Astrocyte of the spinal cord (primary cell): ENCODE data around the gene DSCAM.

Experiments used
- DNase-seq: peaks from one replicate; pipeline ENCODE4 v3.0.0; 2011; ENCODE audit warnings: low read depth, low spot score
- H3K4me3 ChIP-seq: 2 replicates; pipeline ENCODE4 v1.5.1; 2011; ENCODE audit warnings: low read depth, mild to moderate bottlenecking, low read length, moderate library complexity
- in situ Hi-C: cut with HindIII; loops from 2 replicates; pipeline ENCODE4 v1.10.0; 2017; ENCODE audit warnings: low sequenced_read_pairs
- TF ChIP-seq, protein P1 (sequence below): IDR thresholded peaks from 2 replicates; pipeline ENCODE4 v1.5.1; 2012; ENCODE audit warnings: low read depth, mild to moderate bottlenecking, low read length, inconsistent platforms

The DSCAM gene

DNA sequence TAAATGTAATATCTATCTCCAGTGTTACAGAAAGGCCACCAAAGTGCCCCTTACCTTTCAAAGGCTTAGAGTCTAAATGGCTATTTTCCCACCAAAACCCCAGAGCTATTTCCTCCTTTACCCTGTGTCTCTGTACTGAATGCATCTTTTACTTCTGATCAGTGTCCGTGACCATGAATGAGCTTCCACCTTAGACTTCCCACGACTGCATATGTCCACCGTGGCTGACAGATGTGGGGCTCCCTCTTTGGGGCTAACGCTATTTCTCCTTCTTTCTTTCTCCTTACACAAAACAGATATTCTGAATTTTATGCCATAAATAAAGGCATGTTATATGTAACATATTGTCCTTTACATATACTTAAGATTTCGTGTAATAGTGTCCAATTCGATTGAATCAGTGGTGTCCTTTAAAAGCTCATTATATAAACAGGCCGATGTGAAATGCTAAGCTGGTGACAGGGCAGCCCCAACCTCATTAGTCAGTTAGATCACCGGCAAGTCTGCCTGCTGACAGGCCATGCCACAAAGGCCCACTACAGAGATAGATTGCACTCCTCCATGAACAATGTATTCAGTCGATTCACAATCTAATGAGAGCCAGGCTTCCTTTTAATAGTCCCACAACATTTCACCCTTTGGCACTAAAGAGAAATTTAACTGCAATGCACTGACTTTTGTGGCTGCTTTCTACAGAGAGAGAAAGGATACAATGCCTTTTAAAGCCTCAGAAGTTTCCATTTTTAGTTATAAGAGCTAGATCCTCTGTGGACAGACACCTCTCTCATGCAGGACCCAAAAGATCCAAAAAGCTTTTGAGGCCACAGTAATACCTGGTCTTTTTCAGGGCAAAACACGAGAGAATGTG is 681.8 kb downstream of the DSCAM start:
- TF ChIP-seq, protein P1, sequence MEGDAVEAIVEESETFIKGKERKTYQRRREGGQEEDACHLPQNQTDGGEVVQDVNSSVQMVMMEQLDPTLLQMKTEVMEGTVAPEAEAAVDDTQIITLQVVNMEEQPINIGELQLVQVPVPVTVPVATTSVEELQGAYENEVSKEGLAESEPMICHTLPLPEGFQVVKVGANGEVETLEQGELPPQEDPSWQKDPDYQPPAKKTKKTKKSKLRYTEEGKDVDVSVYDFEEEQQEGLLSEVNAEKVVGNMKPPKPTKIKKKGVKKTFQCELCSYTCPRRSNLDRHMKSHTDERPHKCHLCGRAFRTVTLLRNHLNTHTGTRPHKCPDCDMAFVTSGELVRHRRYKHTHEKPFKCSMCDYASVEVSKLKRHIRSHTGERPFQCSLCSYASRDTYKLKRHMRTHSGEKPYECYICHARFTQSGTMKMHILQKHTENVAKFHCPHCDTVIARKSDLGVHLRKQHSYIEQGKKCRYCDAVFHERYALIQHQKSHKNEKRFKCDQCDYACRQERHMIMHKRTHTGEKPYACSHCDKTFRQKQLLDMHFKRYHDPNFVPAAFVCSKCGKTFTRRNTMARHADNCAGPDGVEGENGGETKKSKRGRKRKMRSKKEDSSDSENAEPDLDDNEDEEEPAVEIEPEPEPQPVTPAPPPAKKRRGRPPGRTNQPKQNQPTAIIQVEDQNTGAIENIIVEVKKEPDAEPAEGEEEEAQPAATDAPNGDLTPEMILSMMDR: no peak
- DNase-seq: peak; percentile 6
- H3K4me3 ChIP-seq: no peak overlapping the region
- in situ Hi-C loops: no loop called here

DNA sequence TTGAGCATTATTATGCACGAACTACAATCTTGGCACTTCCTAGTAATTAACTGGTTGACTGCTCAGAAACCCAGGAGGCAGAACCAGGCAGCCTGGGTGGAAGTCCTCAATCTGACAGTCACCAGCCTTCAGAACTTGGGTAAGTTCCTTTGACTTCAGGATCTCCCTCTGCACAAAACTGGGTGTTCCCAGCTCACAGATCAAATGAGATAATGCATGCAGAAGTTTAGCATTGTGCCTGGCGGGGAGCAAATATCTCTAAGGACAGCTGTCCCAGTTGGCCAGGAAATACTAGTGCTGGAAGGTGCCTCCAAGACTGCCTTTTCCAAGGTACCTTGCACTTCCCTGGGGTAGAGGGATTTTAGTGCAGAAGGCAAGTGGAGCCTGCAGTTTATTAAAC is 684.9 kb downstream of the DSCAM start:
- DNase-seq: no peak
- in situ Hi-C loops: no loop called here
- TF ChIP-seq, protein P1: no peak
- no peak overlapping the region for H3K4me3 ChIP-seq

DNA sequence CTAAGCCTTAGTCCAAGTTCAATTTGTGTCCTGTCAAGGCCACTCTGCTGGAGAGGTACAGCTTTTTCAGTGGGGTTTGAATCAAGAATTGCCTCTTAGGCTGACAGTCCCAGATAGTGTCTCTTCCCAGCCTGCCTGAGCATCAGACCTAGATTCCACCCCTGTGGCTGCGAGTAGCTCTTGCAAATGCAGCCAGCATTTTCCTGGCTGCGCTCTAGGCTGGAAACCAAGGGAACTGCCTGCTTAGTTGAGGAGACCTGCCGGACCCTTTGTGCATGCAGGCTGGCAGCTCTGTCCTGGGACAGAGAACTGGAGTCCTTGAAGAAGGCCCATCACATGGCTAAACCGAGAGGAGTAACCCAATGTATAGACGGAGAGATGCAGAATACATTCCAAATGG is 686.0 kb downstream of the DSCAM start:
- no peak overlapping the region for H3K4me3 ChIP-seq
- TF ChIP-seq, protein P1: no peak
- DNase-seq: no peak
- in situ Hi-C loops: no loop called here

DNA sequence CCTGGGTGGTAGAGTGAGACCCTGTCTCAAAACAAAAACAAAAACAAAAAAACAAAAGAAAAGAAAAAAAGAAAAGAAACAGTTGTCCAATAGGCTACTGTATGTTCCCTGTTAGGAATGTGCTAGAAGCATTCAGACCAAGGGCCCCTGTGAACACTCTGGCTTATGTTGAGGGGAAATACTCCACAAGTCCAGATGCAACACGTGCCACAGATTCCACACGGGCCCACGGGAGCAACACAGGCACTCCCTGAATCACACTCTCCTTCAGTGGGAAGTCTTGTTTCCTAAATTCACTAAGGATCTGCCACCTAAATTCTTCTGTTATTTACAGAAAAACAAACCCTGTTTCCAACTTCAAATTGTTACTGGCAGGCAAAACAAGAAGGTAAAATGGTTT is 688.6 kb downstream of the DSCAM start:
- TF ChIP-seq, protein P1: no peak
- no peak for DNase-seq
- in situ Hi-C loops: no loop called here
- H3K4me3 ChIP-seq: no peak overlapping the region

DNA sequence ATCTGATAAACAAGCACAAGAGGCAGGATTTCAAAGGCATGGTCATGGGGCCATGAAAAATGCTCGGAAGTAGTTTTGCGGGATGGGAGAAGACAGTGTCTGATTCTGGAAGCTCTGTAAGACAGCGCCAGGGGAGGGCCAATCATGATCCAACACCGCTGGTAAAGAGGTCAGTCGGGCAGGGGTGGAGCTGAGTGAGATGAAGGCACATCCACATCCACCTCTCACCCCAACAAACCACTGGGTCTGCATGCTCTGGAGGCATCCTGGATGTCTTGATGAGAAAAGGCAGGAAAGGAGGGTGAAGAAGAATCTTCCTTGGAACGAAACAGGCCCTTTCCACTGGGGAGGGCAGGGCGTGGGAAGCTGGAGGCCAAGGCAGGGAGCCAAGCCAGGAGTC is 691.4 kb downstream of the DSCAM start:
- TF ChIP-seq, protein P1: no peak
- H3K4me3 ChIP-seq: no peak overlapping the region
- no peak for DNase-seq
- in situ Hi-C loops: no loop called here

DNA sequence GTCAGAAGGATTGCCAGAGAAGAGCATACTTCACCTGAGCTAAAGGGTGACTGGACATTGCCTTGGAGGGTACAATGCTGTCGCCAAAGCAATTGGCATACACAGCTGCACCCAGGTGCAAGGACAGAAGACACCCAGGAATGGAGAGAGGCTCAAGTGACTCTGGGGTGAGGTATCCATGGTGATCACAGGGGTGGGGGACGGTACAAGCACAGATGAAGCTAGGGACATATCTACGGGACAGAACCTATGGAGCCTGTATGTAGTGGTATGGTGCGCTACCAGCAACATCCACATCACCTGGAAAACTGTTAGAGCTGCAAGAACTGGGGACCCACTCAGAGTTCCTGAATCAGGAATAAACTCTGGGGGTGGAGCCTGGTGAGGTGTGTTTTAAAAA is 693.6 kb downstream of the DSCAM start:
- DNase-seq: no peak
- TF ChIP-seq, protein P1: no peak
- in situ Hi-C loops: no loop called here
- no peak overlapping the region for H3K4me3 ChIP-seq
